OCI-LY1 (cell line): ENCODE data around the gene SLC10A1.
"Not testable (repeated sequence)": the region's sequence is repeated elsewhere in the genome, so short reads cannot be mapped to it uniquely, and the experiment has no call there.

Experiments used
- H2AFZ ChIP-seq: fragments of 200-600 bp; sonication (generic), shearing (Covaris generic); 2 replicates; pipeline ENCODE4 v1.6.0; 2014; ENCODE audit warnings: antibody characterized with exemption, mild to moderate bottlenecking, low read length
- H3F3A ChIP-seq: fragments of 200-600 bp; sonication (generic), shearing (Covaris generic); 2 replicates; pipeline ENCODE4 v1.6.0; 2014; ENCODE audit warnings: mild to moderate bottlenecking, antibody characterized with exemption, low read length, moderate library complexity; ENCODE audit not compliant: insufficient read depth
- H3K27ac ChIP-seq: fragments of 200-600 bp; sonication (generic); 2 replicates; pipeline ENCODE4 v1.5.1; 2014; ENCODE audit warnings: low read length, mixed run types, mild to moderate bottlenecking, low read depth; ENCODE audit not compliant: poor library complexity, severe bottlenecking
- H3K27me3 ChIP-seq: fragments of 200-600 bp; sonication (generic); 2 replicates; pipeline ENCODE4 v1.6.0; 2014; ENCODE audit warnings: antibody characterized with exemption, mild to moderate bottlenecking, low read length, moderate library complexity; ENCODE audit not compliant: insufficient read depth
- H3K36me3 ChIP-seq: fragments of 200-600 bp; sonication (generic); 2 replicates; pipeline ENCODE4 v1.6.1; 2014; ENCODE audit warnings: mild to moderate bottlenecking, antibody characterized with exemption, low read length, moderate library complexity, mixed read lengths; ENCODE audit not compliant: insufficient read depth
- H3K4me1 ChIP-seq: fragments of 200-600 bp; sonication (generic); 2 replicates; pipeline ENCODE4 v1.5.1; 2014; ENCODE audit warnings: mild to moderate bottlenecking, low read length, moderate library complexity; ENCODE audit not compliant: insufficient read depth, severe bottlenecking
- H3K4me2 ChIP-seq: fragments of 200-600 bp; sonication (generic), shearing (Covaris generic); 2 replicates; pipeline ENCODE4 v1.6.1; 2014; ENCODE audit warnings: low read length
- H3K4me3 ChIP-seq: fragments of 200-600 bp; sonication (generic); 2 replicates; pipeline ENCODE4 v1.5.1; 2014; ENCODE audit warnings: low read length, low read depth, mild to moderate bottlenecking, mixed read lengths; ENCODE audit not compliant: poor library complexity, severe bottlenecking
- H3K79me2 ChIP-seq: fragments of 200-600 bp; shearing (Covaris generic); 2 replicates; pipeline ENCODE4 v1.6.1; 2016; ENCODE audit warnings: mixed run types, low read length, mixed read lengths; ENCODE audit not compliant: insufficient read depth
- H3K9ac ChIP-seq: fragments of 200-600 bp; sonication (generic), shearing (Covaris generic); 2 replicates; pipeline ENCODE4 v1.6.1; 2014; ENCODE audit warnings: mild to moderate bottlenecking, low read length, mixed read lengths
- H3K9me2 ChIP-seq: fragments of 200-600 bp; sonication (generic), shearing (Covaris generic); 2 replicates; pipeline ENCODE4 v1.6.1; 2014; ENCODE audit warnings: low read depth, mild to moderate bottlenecking, low read length, mixed read lengths
- H3K9me3 ChIP-seq: fragments of 200-600 bp; shearing (Covaris generic); 2 replicates; pipeline ENCODE4 v1.6.1; 2014; ENCODE audit warnings: low read length, mixed read lengths
- H4K20me1 ChIP-seq: fragments of 200-600 bp; sonication (generic), shearing (Covaris generic); 2 replicates; pipeline ENCODE4 v1.6.0; 2016; ENCODE audit warnings: mild to moderate bottlenecking, low read length; ENCODE audit not compliant: insufficient read depth
- EZH2 ChIP-seq: fragments of 200-600 bp; sonication (generic), shearing (Covaris generic); IDR thresholded peaks from 2 replicates; pipeline ENCODE4 v1.8.0; 2017; ENCODE audit warnings: borderline replicate concordance, mixed run types, mild to moderate bottlenecking, antibody characterized with exemption, low read length, moderate library complexity, mixed read lengths
- TF ChIP-seq, protein P1 (sequence below): fragments of 200-600 bp; sonication (generic), shearing (Covaris generic); IDR thresholded peaks from 2 replicates; pipeline ENCODE4 v1.5.1; 2017; ENCODE audit warnings: mild to moderate bottlenecking, antibody characterized with exemption, low read length, moderate library complexity, mixed read lengths

SLC10A1 gene

DNA sequence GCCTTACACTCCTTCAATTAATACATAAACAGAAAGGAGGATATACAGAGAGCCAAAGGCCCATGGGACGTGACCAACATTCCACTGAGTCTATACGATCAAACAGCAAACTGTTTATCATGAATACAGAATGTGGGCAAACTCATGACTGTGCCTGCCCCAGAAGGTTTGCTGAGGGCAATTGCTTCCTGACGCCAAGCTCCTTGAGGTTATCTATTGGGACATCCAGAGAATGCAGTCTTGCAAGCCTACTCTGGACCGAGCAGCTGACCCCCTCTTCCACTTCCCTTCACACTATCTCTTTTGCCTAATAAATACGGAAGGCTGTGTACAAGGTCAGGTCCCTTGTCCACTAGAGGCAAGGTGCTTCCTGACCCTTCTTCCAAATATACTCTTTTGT is 18.5 kb upstream of the SLC10A1 start:
- Histone ChIP-seq H3K4me1 (no peaks in the 10 kb centered on the region), H3K27ac (no peak overlapping the region), H4K20me1 (no peaks in the 10 kb centered on the region), H3K9me3 (no peaks in the 10 kb centered on the region), H3K4me2 (no peak overlapping the region), H3F3A (no peaks in the 10 kb centered on the region), H3K4me3 (no peak overlapping the region), H3K27me3 (0 out of 2 replicates have a peak, but pooled peaks cover 3% of the 10 kb centered on the region), H3K9ac (no peak overlapping the region), H3K79me2 (no peaks in the 10 kb centered on the region), H2AFZ (no peak overlapping the region), H3K9me2 (no peaks in the 10 kb centered on the region), H3K36me3 (no peaks in the 10 kb centered on the region)
- TF ChIP-seq EZH2: no peak
- TF ChIP-seq, protein P1, sequence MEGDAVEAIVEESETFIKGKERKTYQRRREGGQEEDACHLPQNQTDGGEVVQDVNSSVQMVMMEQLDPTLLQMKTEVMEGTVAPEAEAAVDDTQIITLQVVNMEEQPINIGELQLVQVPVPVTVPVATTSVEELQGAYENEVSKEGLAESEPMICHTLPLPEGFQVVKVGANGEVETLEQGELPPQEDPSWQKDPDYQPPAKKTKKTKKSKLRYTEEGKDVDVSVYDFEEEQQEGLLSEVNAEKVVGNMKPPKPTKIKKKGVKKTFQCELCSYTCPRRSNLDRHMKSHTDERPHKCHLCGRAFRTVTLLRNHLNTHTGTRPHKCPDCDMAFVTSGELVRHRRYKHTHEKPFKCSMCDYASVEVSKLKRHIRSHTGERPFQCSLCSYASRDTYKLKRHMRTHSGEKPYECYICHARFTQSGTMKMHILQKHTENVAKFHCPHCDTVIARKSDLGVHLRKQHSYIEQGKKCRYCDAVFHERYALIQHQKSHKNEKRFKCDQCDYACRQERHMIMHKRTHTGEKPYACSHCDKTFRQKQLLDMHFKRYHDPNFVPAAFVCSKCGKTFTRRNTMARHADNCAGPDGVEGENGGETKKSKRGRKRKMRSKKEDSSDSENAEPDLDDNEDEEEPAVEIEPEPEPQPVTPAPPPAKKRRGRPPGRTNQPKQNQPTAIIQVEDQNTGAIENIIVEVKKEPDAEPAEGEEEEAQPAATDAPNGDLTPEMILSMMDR: no peak

DNA sequence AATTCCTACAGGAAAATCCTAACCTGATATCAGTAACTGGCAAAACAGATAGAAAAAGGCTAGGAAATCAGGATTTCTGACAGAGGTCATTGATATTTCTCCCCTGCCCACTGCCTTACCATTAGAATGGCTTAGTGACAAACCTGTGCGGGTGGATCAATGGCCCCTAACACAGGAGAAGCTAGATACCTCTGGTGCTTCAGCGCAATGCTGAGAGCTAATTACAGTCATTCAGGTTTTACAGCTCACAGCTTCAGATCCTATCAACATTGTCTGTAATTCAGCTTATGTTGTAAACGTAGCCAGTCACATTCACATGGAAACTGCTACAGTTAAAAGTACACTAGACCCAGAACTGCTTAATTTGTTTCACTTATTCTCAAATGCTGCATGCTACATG is 17.4 kb upstream of the SLC10A1 start:
- Histone ChIP-seq H3K4me3 (no peak overlapping the region), H3K9me2 (no peaks in the 10 kb centered on the region), H3K36me3 (no peaks in the 10 kb centered on the region), H3K27me3 (0 out of 2 replicates have a peak, but pooled peaks cover 3% of the 10 kb centered on the region), H3F3A (no peaks in the 10 kb centered on the region), H3K79me2 (no peaks in the 10 kb centered on the region), H3K27ac (no peak overlapping the region), H3K4me1 (no peaks in the 10 kb centered on the region), H2AFZ (no peak overlapping the region), H4K20me1 (no peaks in the 10 kb centered on the region), H3K9me3 (no peaks in the 10 kb centered on the region), H3K9ac (no peak overlapping the region), H3K4me2 (no peak overlapping the region)
- TF ChIP-seq, protein P1: no peak
- no peak for TF ChIP-seq EZH2

DNA sequence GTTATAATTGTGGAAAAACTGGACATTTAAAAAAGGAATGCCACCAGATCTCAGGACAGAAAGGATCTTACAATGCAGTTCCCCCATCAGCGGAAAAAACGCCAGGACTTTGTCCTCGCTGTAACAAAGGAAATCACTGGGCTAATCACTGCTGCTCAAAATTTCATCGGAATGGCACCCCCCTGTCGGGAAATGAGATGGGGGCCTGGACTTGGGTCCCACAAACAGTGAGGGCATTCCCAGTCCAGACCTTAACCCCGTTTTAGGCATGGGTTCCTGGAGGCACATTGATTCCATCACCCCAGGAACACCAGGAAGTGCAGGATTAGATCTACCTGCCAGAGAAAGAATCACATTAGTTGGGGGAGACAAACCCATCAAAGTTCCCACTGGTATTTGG is 16.3 kb upstream of the SLC10A1 start:
- H3K9ac ChIP-seq, H3K4me3 ChIP-seq, H3F3A ChIP-seq, H3K4me2 ChIP-seq, H3K36me3 ChIP-seq, H3K9me3 ChIP-seq, H3K9me2 ChIP-seq, H3K27me3 ChIP-seq, H2AFZ ChIP-seq, H4K20me1 ChIP-seq, H3K4me1 ChIP-seq, H3K79me2 ChIP-seq, H3K27ac ChIP-seq: not testable (repeated sequence)

DNA sequence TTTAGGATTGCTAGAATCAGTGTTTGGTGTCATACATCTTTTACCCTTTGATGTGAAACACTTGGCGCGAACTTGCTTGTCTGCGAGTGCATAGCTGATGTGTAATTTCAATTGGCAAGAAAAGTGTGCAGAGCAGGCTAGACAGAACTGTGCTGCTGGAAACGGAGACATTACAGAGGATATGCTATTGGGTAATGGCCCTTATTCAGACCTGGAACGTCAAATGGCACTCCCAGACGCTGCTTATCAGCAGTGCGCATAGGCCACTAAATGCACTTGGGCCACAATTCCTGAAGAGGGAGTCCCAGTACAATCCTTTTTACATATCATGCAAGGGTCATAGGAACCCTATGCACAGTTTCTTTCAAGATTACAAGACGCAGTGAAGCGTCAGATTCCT is 15.7 kb upstream of the SLC10A1 start:
- Histone ChIP-seq H4K20me1 (no peaks in the 10 kb centered on the region), H2AFZ (no peak overlapping the region), H3K9me2 (no peaks in the 10 kb centered on the region), H3K36me3 (no peaks in the 10 kb centered on the region), H3K9me3 (no peaks in the 10 kb centered on the region), H3K4me2 (no peak overlapping the region), H3K79me2 (no peaks in the 10 kb centered on the region), H3K4me3 (no peak overlapping the region), H3F3A (no peaks in the 10 kb centered on the region), H3K27ac (no peak overlapping the region), H3K27me3 (0 out of 2 replicates have a peak, but pooled peaks cover 3% of the 10 kb centered on the region), H3K9ac (no peak overlapping the region), H3K4me1 (no peaks in the 10 kb centered on the region)
- TF ChIP-seq, protein P1: no peak
- TF ChIP-seq EZH2: no peak
